AG04450 (cell line): Measurements from ENCODE around the gene RUVBL2. TPM values are rescaled to one million over a fixed set of nuclear protein-coding genes. Genes with fewer than 3 reads are reported as not detected.

Experiments
- CTCF ChIA-PET: fragments of 300-600, 350-600 bp; formaldehyde crosslinking; extraction: SDS; loops from one replicate; lab custom pipeline; 2022; ENCODE audit warnings: antibody characterized with exemption, inconsistent platforms; lab: Charles Lee
- POLR2A ChIA-PET: fragments of 350-600 bp; formaldehyde crosslinking; extraction: SDS; loops from one replicate; lab custom pipeline; 2021; ENCODE audit warnings: antibody characterized with exemption, inconsistent platforms; lab: Yijun Ruan, JAX
- DNase-seq: peaks from one replicate; pipeline ENCODE4 v3.0.0-alpha.2; 2011; ENCODE audit warnings: low read depth, low spot score
- H3K27ac ChIP-seq: one replicate; pipeline ENCODE4 v1.5.1; 2012; ENCODE audit warnings: low read depth, low read length, control low read depth
- H3K27me3 ChIP-seq: one replicate; pipeline ENCODE4 v1.6.0; 2012; ENCODE audit warnings: low read length; ENCODE audit not compliant: control insufficient read depth, insufficient read depth
- H3K4me3 ChIP-seq: 2 replicates; pipeline ENCODE4 v1.5.1; 2011; ENCODE audit warnings: mild to moderate bottlenecking, low read depth, low read length, control low read depth
- H3K9me3 ChIP-seq: 2 replicates; pipeline ENCODE4 v1.5.1; 2012; ENCODE audit warnings: low read length; ENCODE audit not compliant: control insufficient read depth, insufficient read depth
- CTCF ChIP-seq: IDR thresholded peaks from 2 replicates; pipeline ENCODE4 v1.5.1; 2011; ENCODE audit warnings: low read depth, low read length, control low read depth, inconsistent platforms
- polyA plus RNA-seq: library from polyadenylated mRNA; depleted of rRNA; stranded (reverse); fragments of >200 nt; gene quantifications from 2 replicates; pipeline ENCODE4 v1.2.3, GENCODE V29; 2011; rRNA removed
- small RNA-seq: library from RNA; depleted of rRNA; stranded (forward); fragments of <200 nt; gene quantifications from one replicate; pipeline ENCODE3, GENCODE V24; 2012; ENCODE audit warnings: low read depth; ENCODE audit not compliant: insufficient read length

RUVBL2 gene
- polyA plus RNA-seq, 1 experiment = 107 TPM

DNA sequence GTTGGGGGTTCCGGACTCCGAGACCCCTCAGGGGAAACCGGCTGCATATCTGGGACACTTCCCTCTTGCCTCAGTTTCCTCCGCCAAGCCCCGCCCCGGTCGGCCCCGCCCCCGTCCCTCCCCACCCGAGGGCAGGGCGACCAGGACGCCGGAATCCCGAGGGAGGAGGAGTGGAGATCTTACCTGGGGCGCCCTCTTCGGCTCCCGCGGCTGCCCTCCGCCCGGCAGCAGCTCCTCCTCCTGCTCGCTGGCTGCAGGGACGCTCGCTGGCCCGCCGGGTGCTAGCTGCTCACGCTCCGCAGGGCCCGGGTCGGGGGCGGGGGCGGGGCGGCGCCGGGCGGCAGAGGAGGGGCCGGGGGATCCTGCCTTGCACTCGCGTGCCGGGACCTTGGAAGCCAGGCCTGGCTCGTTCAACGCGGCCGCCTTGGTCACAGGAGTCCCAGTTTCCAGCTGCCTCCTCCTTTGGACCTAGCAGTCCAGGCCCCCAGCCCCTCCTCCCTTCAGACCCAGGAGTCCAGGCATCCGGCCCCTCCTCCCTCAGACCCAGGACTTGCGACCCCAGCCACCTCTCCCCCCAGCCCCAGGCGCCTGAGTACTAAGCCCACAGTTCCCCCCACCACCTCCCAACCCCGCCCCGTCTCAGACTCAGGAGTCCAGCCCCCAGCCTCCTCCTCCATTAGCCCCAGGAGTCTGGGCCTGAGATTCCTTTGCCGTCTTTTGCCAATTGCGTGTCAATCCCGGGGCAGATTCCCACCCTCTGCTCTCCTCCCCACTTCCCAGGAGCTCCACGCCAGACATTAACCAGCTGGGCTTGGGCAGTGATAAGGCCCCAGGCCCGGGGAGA lies 71.3 kb downstream of the RUVBL2 start, which contains the start of gene NTF4:
Gene NTF4, minus strand, starts transcription at position 51 of the 844 bp plus-strand sequence. CDS start 2,821 bp downstream, outside the sequence.
- no peak for TF ChIP-seq CTCF
- H3K27me3 ChIP-seq = peaks cover 26% of the 10 kb centered on the region
- no peak for DNase-seq
- ChIA-PET POLR2A (interaction anchor here (0.5 to 0.7 kb wide), 3 partner anchors 9 to 101 kb away, joined by 3 to 4 read pairs (median 3); no protein-coding TSS in a partner anchor), CTCF (interaction anchor here (1.7 kb wide), 1 partner anchor 33 kb away, joined by 15 read pairs; no protein-coding TSS in a partner anchor)
- H3K4me3 ChIP-seq = peak within 1 kb of the TSS; percentile 45
- peaks cover 5% of the 10 kb centered on the region for H3K9me3 ChIP-seq
- no peak within 1 kb of the TSS for H3K27ac ChIP-seq

Small RNA genes lying within 50 kb of the gene (small RNA-seq; reads per million reads assigned to genes)
- not detected for gene MIR6798

Other genes starting within 250 kb of the RUVBL2 start
- not detected in 2 replicates for gene IZUMO1, start 247.0 kb upstream of the RUVBL2 start, polyA plus RNA-seq
- gene FUT1, start 241.2 kb upstream of the RUVBL2 start, polyA plus RNA-seq = 0.02 and 0.07 TPM in 2 replicates
- not detected in 2 replicates for gene FGF21, start 238.4 kb upstream of the RUVBL2 start, polyA plus RNA-seq
- 23.3 and 31.8 TPM in 2 replicates for gene BCAT2, start 182.9 kb upstream of the RUVBL2 start, polyA plus RNA-seq
- gene HSD17B14, start 157.4 kb upstream of the RUVBL2 start, polyA plus RNA-seq = 2.3 and 3.6 TPM in 2 replicates
- 7.1 and 11.9 TPM in 2 replicates for gene PLEKHA4, start 125.3 kb upstream of the RUVBL2 start, polyA plus RNA-seq
- 36.5 and 37.2 TPM in 2 replicates for gene PPP1R15A, start 121.5 kb upstream of the RUVBL2 start, polyA plus RNA-seq
- gene TULP2, start 95.1 kb upstream of the RUVBL2 start, polyA plus RNA-seq = 0.20 and 0.25 TPM in 2 replicates
- 123 and 130 TPM in 2 replicates for gene NUCB1, start 93.6 kb upstream of the RUVBL2 start, polyA plus RNA-seq
- 0.48 and 0.61 TPM in 2 replicates for gene DHDH, start 60.2 kb upstream of the RUVBL2 start, polyA plus RNA-seq
- 110 and 147 TPM in 2 replicates for gene BAX, start 39.0 kb upstream of the RUVBL2 start, polyA plus RNA-seq
- 3,644 and 5,326 TPM in 2 replicates for gene FTL, start 28.6 kb upstream of the RUVBL2 start, polyA plus RNA-seq
- 19.5 and 24.1 TPM in 2 replicates for gene GYS1, start 578 bp upstream of the RUVBL2 start, polyA plus RNA-seq
- 0.31 TPM in 1 of 2 replicates, not detected in the other for gene LHB, start 23.2 kb downstream of the RUVBL2 start, polyA plus RNA-seq
- gene CGB3, start 30.4 kb downstream of the RUVBL2 start, polyA plus RNA-seq = not detected in 2 replicates
- not detected in 2 replicates for gene CGB2, start 38.0 kb downstream of the RUVBL2 start, polyA plus RNA-seq
- gene CGB1, start 43.0 kb downstream of the RUVBL2 start, polyA plus RNA-seq = not detected in 2 replicates
- not detected in 2 replicates for gene CGB5, start 50.0 kb downstream of the RUVBL2 start, polyA plus RNA-seq
- not detected in 2 replicates for gene CGB8, start 55.2 kb downstream of the RUVBL2 start, polyA plus RNA-seq
- gene CGB7, start 63.9 kb downstream of the RUVBL2 start, polyA plus RNA-seq = 0.42 and 0.87 TPM in 2 replicates
- gene NTF4, start 70.9 kb downstream of the RUVBL2 start, polyA plus RNA-seq = 0.09 and 0.30 TPM in 2 replicates
- not detected in 2 replicates for gene KCNA7, start 78.8 kb downstream of the RUVBL2 start, polyA plus RNA-seq
- 117 and 149 TPM in 2 replicates for gene SNRNP70, start 91.6 kb downstream of the RUVBL2 start, polyA plus RNA-seq
- 4.2 and 4.9 TPM in 2 replicates for gene LIN7B, start 120.5 kb downstream of the RUVBL2 start, polyA plus RNA-seq
- gene C19orf73, start 125.3 kb downstream of the RUVBL2 start, polyA plus RNA-seq = 0.36 and 0.50 TPM in 2 replicates
- 0.52 and 0.63 TPM in 2 replicates for gene PPFIA3, start 125.7 kb downstream of the RUVBL2 start, polyA plus RNA-seq
- gene HRC, start 161.5 kb downstream of the RUVBL2 start, polyA plus RNA-seq = 0.06 TPM in 1 of 2 replicates, not detected in the other
- gene TRPM4, start 163.9 kb downstream of the RUVBL2 start, polyA plus RNA-seq = 4.3 and 6.3 TPM in 2 replicates